PFSK-1 (cell line): ENCODE data around the gene CHST15.

ENCODE experiments used
- POLR2AphosphoS5 ChIP-seq: IDR thresholded peaks from 2 replicates; pipeline ENCODE4 v1.6.1; 2012; ENCODE audit warnings: low read depth, mild to moderate bottlenecking, control low read depth, low read length, moderate library complexity
- REST ChIP-seq, 2 experiments: IDR thresholded peaks; 2 replicates each; pipeline versions ENCODE4 v1.6.1 to v1.8.0; 2011 to 2012; ENCODE audit warnings: low read depth in 2 of 2, low read length in 2 of 2, control low read depth in 1 of 2, inconsistent platforms in 1 of 2, mild to moderate bottlenecking in 1 of 2, moderate library complexity in 1 of 2; ENCODE audit not compliant: insufficient read depth in 1 of 2
- SIN3A ChIP-seq: IDR thresholded peaks from 2 replicates; pipeline ENCODE4 v1.6.1; 2012; ENCODE audit warnings: mild to moderate bottlenecking, low read length, moderate library complexity, borderline replicate concordance; ENCODE audit not compliant: insufficient read depth

GRCh38 chr10:124032971-124033886 lies 60.2 kb downstream of the CHST15 start:
- TF ChIP-seq SIN3A: no peak
- no peak for TF ChIP-seq POLR2AphosphoS5
- TF ChIP-seq REST (IDR thresholded peaks at IDR 0.05; ENCODE audit: insufficient read depth in 1 of 2, low read depth in 2 of 2, low read length in 2 of 2): no peak
